ENCODE results near the gene CADM2.

CADM2 gene

DNA sequence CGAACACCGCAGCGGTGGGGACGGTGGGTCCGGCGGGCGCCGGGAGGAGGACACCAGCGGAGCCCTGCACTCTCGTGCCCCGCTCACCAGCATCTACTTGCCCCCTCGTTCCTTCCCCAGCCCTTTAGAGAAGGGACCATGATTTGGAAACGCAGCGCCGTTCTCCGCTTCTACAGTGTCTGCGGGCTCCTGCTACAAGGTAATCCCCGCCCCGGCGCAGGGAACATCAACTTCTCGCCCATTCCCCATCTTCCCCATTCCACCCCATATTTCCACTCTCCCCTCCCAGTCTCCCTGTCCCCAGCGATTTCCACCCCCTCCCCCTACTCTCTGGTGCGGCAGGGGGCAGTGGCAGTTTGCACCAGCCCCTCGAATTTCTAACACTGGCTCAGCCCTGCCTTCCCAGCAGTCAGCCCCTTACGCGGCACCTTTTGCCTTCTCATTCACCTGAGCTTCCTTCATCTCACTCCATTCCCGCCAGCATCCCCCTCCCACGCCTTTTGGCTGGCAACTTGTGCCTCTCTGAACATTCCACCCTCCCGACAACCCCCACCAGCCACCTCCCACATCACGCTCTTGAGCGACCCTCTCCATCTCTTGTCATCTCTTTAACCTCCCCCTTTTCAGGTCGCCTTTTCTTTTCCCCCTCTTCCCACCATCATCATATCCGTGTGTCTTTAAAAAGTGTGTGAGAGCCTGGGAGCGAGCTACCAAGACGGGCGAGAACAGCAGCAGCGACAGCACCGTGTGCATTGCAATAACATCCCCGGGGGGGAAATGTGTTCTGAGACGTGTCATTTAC, 882 bp downstream of the CADM2 start:
- Histone ChIP-seq H3K27ac (ENCODE audit: low read depth, low read length, poor library complexity, severe bottlenecking) (no peak overlapping the region), H2AFZ (ENCODE audit: low read length) (no peak overlapping the region), H3K9ac (ENCODE audit: low read length) (no peak overlapping the region), H3K4me2 (ENCODE audit: low read length) (no peak overlapping the region), H3K9me3 (ENCODE audit: low read length) (no peaks in the 10 kb centered on the region), H3K9me2 (ENCODE audit: low read depth, low read length) (no peaks in the 10 kb centered on the region), H4K20me1 (ENCODE audit: insufficient read depth, low read length) (no peaks in the 10 kb centered on the region), H3F3A (ENCODE audit: insufficient read depth, low read length) (no peaks in the 10 kb centered on the region), H3K4me3 (ENCODE audit: low read depth, low read length, poor library complexity, severe bottlenecking) (no peak overlapping the region), H3K27me3 (ENCODE audit: insufficient read depth, low read length) (no peaks in the 10 kb centered on the region), H3K79me2 (ENCODE audit: insufficient read depth, low read length) (no peaks in the 10 kb centered on the region), H3K36me3 (ENCODE audit: insufficient read depth, low read length) (no peaks in the 10 kb centered on the region), H3K4me1 (ENCODE audit: insufficient read depth, low read length, severe bottlenecking) (no peaks in the 10 kb centered on the region)
- no peak for TF ChIP-seq EZH2 (IDR thresholded peaks at IDR 0.05; ENCODE audit: borderline replicate concordance, low read length)
- TF ChIP-seq, protein P1, sequence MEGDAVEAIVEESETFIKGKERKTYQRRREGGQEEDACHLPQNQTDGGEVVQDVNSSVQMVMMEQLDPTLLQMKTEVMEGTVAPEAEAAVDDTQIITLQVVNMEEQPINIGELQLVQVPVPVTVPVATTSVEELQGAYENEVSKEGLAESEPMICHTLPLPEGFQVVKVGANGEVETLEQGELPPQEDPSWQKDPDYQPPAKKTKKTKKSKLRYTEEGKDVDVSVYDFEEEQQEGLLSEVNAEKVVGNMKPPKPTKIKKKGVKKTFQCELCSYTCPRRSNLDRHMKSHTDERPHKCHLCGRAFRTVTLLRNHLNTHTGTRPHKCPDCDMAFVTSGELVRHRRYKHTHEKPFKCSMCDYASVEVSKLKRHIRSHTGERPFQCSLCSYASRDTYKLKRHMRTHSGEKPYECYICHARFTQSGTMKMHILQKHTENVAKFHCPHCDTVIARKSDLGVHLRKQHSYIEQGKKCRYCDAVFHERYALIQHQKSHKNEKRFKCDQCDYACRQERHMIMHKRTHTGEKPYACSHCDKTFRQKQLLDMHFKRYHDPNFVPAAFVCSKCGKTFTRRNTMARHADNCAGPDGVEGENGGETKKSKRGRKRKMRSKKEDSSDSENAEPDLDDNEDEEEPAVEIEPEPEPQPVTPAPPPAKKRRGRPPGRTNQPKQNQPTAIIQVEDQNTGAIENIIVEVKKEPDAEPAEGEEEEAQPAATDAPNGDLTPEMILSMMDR (IDR thresholded peaks at IDR 0.05; ENCODE audit: low read length): no peak

DNA sequence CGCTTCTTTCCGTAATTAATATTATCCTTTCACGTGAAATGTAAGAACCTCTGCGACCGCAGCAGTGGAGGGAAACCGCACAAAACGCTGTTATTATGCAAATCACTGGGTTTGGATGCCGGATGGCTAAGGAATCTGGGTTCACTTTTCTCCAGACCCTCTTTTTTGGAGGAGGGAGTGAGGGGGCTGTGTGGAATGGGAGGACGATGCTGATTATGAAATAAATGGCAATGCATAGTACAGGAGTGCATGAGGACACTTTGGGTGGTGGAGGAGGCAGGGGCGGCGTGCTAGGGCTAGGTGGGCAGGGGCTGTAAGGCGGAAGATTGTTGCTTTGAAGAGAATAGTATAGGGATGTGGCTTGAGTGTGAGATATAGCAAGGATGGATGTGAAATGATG, 1.8 kb downstream of the CADM2 start:
- H3K4me2 ChIP-seq (ENCODE audit: low read length): no peak overlapping the region
- no peak overlapping the region for H3K4me3 ChIP-seq (ENCODE audit: low read depth, low read length, poor library complexity, severe bottlenecking)
- no peaks in the 10 kb centered on the region for H3K27me3 ChIP-seq (ENCODE audit: insufficient read depth, low read length)
- no peaks in the 10 kb centered on the region for H3K79me2 ChIP-seq (ENCODE audit: insufficient read depth, low read length)
- H3K9ac ChIP-seq (ENCODE audit: low read length): no peak overlapping the region
- H2AFZ ChIP-seq (ENCODE audit: low read length): no peak overlapping the region
- H4K20me1 ChIP-seq (ENCODE audit: insufficient read depth, low read length): no peaks in the 10 kb centered on the region
- H3K9me3 ChIP-seq (ENCODE audit: low read length): no peaks in the 10 kb centered on the region
- H3K27ac ChIP-seq (ENCODE audit: low read depth, low read length, poor library complexity, severe bottlenecking): no peak overlapping the region
- H3K4me1 ChIP-seq (ENCODE audit: insufficient read depth, low read length, severe bottlenecking): no peaks in the 10 kb centered on the region
- no peaks in the 10 kb centered on the region for H3K36me3 ChIP-seq (ENCODE audit: insufficient read depth, low read length)
- no peaks in the 10 kb centered on the region for H3K9me2 ChIP-seq (ENCODE audit: low read depth, low read length)
- TF ChIP-seq EZH2 (IDR thresholded peaks at IDR 0.05; ENCODE audit: borderline replicate concordance, low read length): no peak
- TF ChIP-seq, protein P1 (IDR thresholded peaks at IDR 0.05; ENCODE audit: low read length): no peak
- no peaks in the 10 kb centered on the region for H3F3A ChIP-seq (ENCODE audit: insufficient read depth, low read length)

DNA sequence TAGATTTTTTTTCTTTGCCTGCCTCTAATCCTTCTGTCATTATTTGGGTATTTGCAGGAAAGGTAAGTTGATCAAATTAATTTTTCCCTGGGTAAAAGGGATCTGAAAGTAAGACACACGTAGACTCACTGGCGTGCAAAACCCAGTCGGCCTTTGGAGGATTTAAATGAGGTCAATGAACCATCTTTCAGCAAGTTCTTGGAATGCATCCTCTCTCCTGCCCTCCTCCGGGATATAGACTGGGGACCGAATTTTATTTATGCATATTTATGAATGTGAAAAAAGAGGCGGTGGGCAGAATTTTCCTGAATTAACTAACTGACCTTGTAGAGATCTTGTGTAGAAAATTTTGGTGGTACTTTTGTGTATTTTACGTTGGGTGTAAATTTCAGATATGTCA, 2.2 kb downstream of the CADM2 start:
- no peaks in the 10 kb centered on the region for H3K9me2 ChIP-seq (ENCODE audit: low read depth, low read length)
- no peaks in the 10 kb centered on the region for H3K27me3 ChIP-seq (ENCODE audit: insufficient read depth, low read length)
- H3K9ac ChIP-seq (ENCODE audit: low read length): no peak overlapping the region
- no peak overlapping the region for H3K27ac ChIP-seq (ENCODE audit: low read depth, low read length, poor library complexity, severe bottlenecking)
- H3K4me1 ChIP-seq (ENCODE audit: insufficient read depth, low read length, severe bottlenecking): no peaks in the 10 kb centered on the region
- H3F3A ChIP-seq (ENCODE audit: insufficient read depth, low read length): no peaks in the 10 kb centered on the region
- H3K36me3 ChIP-seq (ENCODE audit: insufficient read depth, low read length): no peaks in the 10 kb centered on the region
- H4K20me1 ChIP-seq (ENCODE audit: insufficient read depth, low read length): no peaks in the 10 kb centered on the region
- no peak overlapping the region for H2AFZ ChIP-seq (ENCODE audit: low read length)
- no peak overlapping the region for H3K4me3 ChIP-seq (ENCODE audit: low read depth, low read length, poor library complexity, severe bottlenecking)
- H3K4me2 ChIP-seq (ENCODE audit: low read length): no peak overlapping the region
- no peaks in the 10 kb centered on the region for H3K79me2 ChIP-seq (ENCODE audit: insufficient read depth, low read length)
- TF ChIP-seq EZH2 (IDR thresholded peaks at IDR 0.05; ENCODE audit: borderline replicate concordance, low read length): no peak
- TF ChIP-seq, protein P1 (IDR thresholded peaks at IDR 0.05; ENCODE audit: low read length): no peak
- no peaks in the 10 kb centered on the region for H3K9me3 ChIP-seq (ENCODE audit: low read length)
